Mucosa of descending colon (tissue), 3 donors: Measurements from ENCODE around the gene MTFR1L. TPM values are rescaled to one million over a fixed set of nuclear protein-coding genes. Genes with fewer than 3 reads are reported as not detected.

Experiments
- ATAC-seq: fragments of 200-7000 bp; cut with Tn5 transposase; one replicate; pipeline ENCODE4 v1.9.1; 2020; ENCODE audit warnings: mild to moderate bottlenecking, moderate library complexity
- DNase-seq, 3 donors: peaks; one replicate each; pipeline ENCODE4 v3.0.0-alpha.2; 2020
- H3K36me3 ChIP-seq: fragments of 200-600 bp; one replicate; pipeline ENCODE4 v1.8.0; 2021; ENCODE audit warnings: low read depth, mild to moderate bottlenecking
- H3K4me1 ChIP-seq: fragments of 200-600 bp; one replicate; pipeline ENCODE4 v1.8.0; 2021; ENCODE audit warnings: low read depth, mild to moderate bottlenecking
- H3K4me3 ChIP-seq: fragments of 200-600 bp; one replicate; pipeline ENCODE4 v1.8.0; 2021; ENCODE audit warnings: mild to moderate bottlenecking
- H3K9me3 ChIP-seq: fragments of 200-600 bp; one replicate; pipeline ENCODE4 v1.8.0; 2021; ENCODE audit warnings: mild to moderate bottlenecking
- CTCF ChIP-seq: fragments of 200-600 bp; IDR thresholded peaks from one replicate; pipeline ENCODE4 v1.8.0; 2022; ENCODE audit warnings: antibody characterized with exemption, mild to moderate bottlenecking
- intact Hi-C, 2 donors: fragments of 100-400 bp; cut with DNase I in 1 of 2; cut with micrococcal nuclease in 1 of 2; formaldehyde crosslinking; loops; one replicate each; pipeline versions ENCODE4 v1.11.0 to v1.11.1; 2022; cut with DNase I, micrococcal nuclease
- total RNA-seq, 3 donors: library from RNA; stranded (reverse); fragmentation: NEBNext Ultra II Directional in 2 of 3; extraction: Animal tissue kit (Norgen Biotek cat#: 25700) in 2 of 3; gene quantifications; one replicate each; pipeline versions ENCODE4 v1.2.1 to v1.2.4, GENCODE V29; 2021 to 2023
- donor health status: DM: no; HTN: no; CAD: no; lungs with moderate emphysema.
- donor health status: DM: no; HTN: no; CAD: no.
- donor health status: DM: no; HTN: yes; CAD: no.

MTFR1L gene
- total RNA-seq, 3 donors from 2014 or later: 46.2 to 94.3 (median 83.0) TPM

GRCh38 chr1:25794325-25794724, 25.4 kb upstream of the MTFR1L start:
- DNase-seq (no peak), ATAC-seq (no peak)
- Histone ChIP-seq H3K36me3 (no peaks in the 10 kb centered on the region), H3K4me3 (no peak overlapping the region), H3K4me1 (no peaks in the 10 kb centered on the region), H3K9me3 (no peaks in the 10 kb centered on the region)
- no peak for TF ChIP-seq CTCF
- intact Hi-C loops: loop anchor here in 1 of 2 donors (10.0 kb wide), 1 partner anchor 180 kb away; the partner anchor contains the start of gene MAN1C1

- no peaks in the 10 kb centered on the region for H3K4me1 ChIP-seq
- no peaks in the 10 kb centered on the region for H3K9me3 ChIP-seq
- H3K36me3 ChIP-seq: no peaks in the 10 kb centered on the region
- TF ChIP-seq CTCF: no peak
- DNase-seq: no peak
- H3K4me3 ChIP-seq: no peak overlapping the region
- no peak for ATAC-seq
- intact Hi-C loops: loop anchor here (5.0 to 10.0 kb wide), 2 partner anchors 180 to 188 kb away; partner anchors contain the start of gene MAN1C1 (in 1 of the 2)
These were observed 24.5 kb upstream of the MTFR1L start for GRCh38 chr1:25795211-25795610.

- TF ChIP-seq CTCF: no peak
- H3K36me3 ChIP-seq: no peaks in the 10 kb centered on the region
- intact Hi-C loops: loop anchor here (5.0 to 10.0 kb wide), 2 partner anchors 181 to 189 kb away; partner anchors contain the start of gene MAN1C1 (in 1 of the 2)
- H3K4me1 ChIP-seq: no peaks in the 10 kb centered on the region
- no peaks in the 10 kb centered on the region for H3K9me3 ChIP-seq
- no peak overlapping the region for H3K4me3 ChIP-seq
- peak in 1 of 3 donors; percentile 40 for DNase-seq
- peak; percentile 61 for ATAC-seq
These were observed 23.6 kb upstream of the MTFR1L start for GRCh38 chr1:25795946-25796810.

GRCh38 chr1:25796811-25797458, 22.8 kb upstream of the MTFR1L start:
- Histone ChIP-seq H3K9me3 (no peaks in the 10 kb centered on the region), H3K36me3 (no peaks in the 10 kb centered on the region), H3K4me3 (no peak overlapping the region), H3K4me1 (no peaks in the 10 kb centered on the region)
- intact Hi-C loops: loop anchor here (5.0 to 10.0 kb wide), 2 partner anchors 182 to 190 kb away; partner anchors contain the start of gene MAN1C1 (in 1 of the 2)
- peak; percentile 62 for TF ChIP-seq CTCF
- ATAC-seq: peak; percentile 76
- DNase-seq: peak; percentile 87 to 96 (median 92)

GRCh38 chr1:25797939-25798338, 21.8 kb upstream of the MTFR1L start:
- H3K4me1 ChIP-seq: no peaks in the 10 kb centered on the region
- ATAC-seq: peak; percentile 52
- intact Hi-C loops: loop anchor here (5.0 to 10.0 kb wide), 2 partner anchors 183 to 191 kb away; partner anchors contain the start of gene MAN1C1 (in 1 of the 2)

More at GRCh38 chr1:25797939-25798338, 21.8 kb upstream of the MTFR1L start:
- peak in 1 of 3 donors; percentile 65 for DNase-seq
- Histone ChIP-seq H3K9me3 (no peaks in the 10 kb centered on the region), H3K36me3 (no peaks in the 10 kb centered on the region), H3K4me3 (no peak overlapping the region)
- TF ChIP-seq CTCF: peak; percentile 29
